Stimulated activated CD8-positive, alpha-beta memory T cell treated with anti-CD3 and anti-CD28 coated beads, Interleukin-12 subunit alpha, Interleukin-12 subunit beta, amount 100 ng/mL, for 24 hours (primary cell): ENCODE results near the gene CHST1.

Experiments used
- DNase-seq: peaks from one replicate; pipeline ENCODE4 v3.0.0-alpha.2; 2020; ENCODE audit errors: extremely low read depth

CHST1 gene

DNA sequence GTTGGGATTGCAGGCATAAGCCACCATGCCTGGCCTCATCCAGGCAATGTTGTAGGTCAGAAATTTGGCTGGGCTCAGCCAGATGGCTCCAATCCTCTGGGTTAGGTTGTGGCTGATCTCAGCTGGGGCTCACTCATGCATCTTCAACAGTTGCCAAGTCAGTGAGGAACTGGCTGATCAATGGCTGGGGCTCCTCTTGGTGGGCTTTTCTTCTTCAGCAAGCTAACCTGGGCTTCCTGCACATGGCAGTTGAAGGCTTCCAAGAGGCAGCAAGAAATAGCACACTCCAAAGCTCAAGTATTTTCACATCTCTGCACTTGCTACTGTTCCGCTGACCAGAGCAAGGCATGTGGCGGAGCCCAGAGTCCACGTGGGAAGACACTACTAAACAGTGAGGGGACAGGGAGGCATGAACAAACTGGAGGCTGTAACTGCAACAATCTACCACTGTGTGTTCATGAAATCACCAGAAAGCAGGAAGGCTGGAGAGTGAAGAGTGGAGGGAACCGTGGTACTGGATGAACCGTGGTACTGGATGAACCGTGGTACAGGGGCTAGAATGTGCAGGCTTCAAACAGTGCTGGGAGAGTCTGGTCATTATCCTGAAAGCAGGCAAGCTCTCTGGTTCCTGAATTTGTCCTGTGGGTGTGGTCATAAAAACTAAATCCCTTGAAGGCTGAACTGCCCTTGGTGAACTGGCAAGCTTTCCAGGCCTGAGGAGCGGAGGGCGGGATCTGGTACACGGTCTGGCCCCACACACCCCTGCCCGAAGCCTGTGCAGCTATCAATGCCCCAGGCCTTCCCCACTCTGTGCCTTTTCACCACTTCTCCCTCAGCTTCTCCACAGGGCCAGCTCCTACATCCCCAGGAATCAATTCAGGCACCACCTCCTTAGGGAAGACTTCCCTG, 20.2 kb downstream of the CHST1 start:
- DNase-seq, result no peak

- DNase-seq, result no peak
These were observed 21.7 kb downstream of the CHST1 start for GRCh38 chr11:45643598-45644260.

GRCh38 chr11:45641961-45642360, 23.5 kb downstream of the CHST1 start:
- no peak for DNase-seq

DNA sequence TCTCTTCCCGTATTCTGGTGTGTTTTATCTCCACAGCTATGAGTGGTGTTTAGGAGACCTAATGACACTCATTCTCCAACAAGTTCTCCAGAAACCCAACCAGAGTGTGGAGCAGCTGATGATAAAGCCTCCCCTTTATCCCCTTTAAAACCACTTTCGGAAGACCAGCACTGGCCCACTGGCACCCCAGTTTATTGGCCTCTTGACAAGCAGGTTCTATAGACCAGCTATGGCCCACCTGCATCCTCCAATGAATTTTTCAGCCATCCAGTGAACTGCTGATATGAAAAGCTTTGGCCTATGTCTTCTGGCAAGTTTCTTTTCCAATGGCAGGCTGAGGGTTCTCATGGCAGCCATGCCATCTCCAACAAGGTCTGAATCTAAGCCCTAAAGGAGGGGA, 27.4 kb downstream of the CHST1 start:
- DNase-seq, result no peak

DNA sequence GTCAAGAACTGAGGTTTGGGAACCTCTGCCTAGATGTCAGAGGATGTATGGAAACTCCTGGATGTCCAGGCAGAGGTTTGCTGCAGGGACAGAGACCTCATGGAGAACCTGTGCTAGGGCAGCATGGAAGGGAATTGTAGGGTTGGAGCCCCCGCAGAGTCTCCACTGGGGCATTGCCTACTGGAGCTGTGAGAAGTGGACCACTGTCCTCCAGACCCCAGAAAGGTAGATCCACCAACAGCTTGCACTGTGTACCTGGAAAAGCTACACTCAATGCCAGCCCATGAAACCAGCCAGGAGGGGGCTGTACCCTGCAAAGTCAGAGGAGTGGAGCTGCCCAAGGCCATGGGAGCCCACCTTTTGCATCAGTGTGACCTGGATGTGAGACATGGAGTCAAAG, 29.5 kb downstream of the CHST1 start:
- DNase-seq, result no peak

GRCh38 chr11:45625611-45626010, 39.8 kb downstream of the CHST1 start:
- DNase-seq, result no peak

DNA sequence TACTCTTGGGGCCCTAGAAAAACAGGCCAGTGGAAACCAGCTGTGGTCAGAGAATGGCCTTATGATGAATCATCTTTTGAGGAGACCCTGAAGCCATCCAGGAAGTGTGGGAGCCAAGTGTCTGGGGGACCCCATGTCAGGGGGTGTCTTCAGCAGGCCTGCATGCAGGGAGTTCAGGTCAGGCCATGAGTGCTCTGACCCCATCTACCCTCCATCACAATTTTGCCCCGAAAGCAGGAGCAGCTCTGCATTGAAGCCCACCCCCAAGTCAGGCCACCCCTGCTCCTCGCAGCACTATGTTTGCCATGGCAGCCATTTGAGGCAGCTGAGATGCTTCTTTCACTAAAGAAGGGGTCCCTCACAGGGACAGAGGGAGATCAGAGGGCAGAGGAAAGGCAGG, 41.3 kb downstream of the CHST1 start:
- DNase-seq, result no peak

DNA sequence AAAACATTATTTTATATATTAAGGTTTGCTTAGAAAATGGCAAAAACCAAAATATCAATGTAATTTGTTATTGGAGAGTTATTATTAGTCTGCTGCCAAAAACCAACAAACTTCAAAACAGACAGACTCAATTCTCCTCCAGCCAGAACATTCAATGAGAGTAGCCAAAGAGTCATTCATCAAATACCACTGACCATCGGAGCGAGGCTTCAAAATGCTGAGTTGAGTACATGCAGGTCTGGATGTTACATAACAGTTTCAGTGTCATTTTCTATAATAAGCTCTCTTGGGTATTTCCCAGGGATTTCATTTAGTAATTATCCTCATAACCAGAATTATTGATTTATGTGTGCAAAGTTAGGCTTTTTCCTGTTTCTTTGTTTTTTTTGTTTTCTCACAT, 42.6 kb downstream of the CHST1 start:
- no peak for DNase-seq

- DNase-seq, result no peak
These were observed 43.1 kb downstream of the CHST1 start for GRCh38 chr11:45622283-45622682.

DNA sequence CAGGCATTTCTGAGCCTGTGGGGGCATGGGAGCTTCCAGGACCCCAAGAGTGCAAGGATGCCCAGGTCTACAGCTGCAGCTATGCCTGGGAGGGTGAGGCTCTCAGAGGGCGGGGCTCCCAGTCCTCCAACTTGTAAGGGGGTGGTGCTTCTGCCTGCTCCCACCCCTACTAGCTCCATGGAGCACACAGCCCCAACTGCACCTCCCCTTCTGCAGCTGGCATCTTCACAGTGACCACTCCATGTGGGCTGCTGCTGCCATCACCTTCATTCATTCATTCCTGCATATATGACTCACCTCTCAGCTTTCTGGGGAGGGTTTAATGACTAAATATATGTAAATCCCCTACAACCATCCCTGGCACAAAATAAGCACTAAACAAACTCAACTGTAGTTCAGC, 43.8 kb downstream of the CHST1 start:
- no peak for DNase-seq

- DNase-seq, result no peak
These were observed 45.2 kb downstream of the CHST1 start for GRCh38 chr11:45620243-45620642.

DNA sequence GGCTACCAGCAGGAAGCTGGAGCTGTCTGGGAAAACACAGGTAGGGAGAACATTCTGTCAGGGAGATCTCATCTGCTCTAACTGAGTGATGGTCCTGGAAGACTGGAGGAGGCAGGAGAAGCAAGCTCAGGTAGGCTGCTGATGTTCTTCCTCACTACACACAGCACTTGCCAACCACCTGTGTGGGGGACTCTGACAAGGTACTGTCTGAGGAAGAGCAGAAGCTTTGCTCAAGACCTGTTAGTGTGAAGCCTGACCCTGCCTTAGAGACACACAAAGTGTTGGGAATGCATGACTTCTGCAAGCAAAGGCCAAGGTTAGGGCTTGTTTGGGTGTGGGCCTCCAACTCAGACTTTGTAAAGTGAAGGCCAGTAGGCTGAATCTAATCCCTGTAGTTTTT, 46.5 kb downstream of the CHST1 start:
- no peak for DNase-seq

- no peak for DNase-seq
These were observed 47.4 kb downstream of the CHST1 start for GRCh38 chr11:45617871-45618601.

DNA sequence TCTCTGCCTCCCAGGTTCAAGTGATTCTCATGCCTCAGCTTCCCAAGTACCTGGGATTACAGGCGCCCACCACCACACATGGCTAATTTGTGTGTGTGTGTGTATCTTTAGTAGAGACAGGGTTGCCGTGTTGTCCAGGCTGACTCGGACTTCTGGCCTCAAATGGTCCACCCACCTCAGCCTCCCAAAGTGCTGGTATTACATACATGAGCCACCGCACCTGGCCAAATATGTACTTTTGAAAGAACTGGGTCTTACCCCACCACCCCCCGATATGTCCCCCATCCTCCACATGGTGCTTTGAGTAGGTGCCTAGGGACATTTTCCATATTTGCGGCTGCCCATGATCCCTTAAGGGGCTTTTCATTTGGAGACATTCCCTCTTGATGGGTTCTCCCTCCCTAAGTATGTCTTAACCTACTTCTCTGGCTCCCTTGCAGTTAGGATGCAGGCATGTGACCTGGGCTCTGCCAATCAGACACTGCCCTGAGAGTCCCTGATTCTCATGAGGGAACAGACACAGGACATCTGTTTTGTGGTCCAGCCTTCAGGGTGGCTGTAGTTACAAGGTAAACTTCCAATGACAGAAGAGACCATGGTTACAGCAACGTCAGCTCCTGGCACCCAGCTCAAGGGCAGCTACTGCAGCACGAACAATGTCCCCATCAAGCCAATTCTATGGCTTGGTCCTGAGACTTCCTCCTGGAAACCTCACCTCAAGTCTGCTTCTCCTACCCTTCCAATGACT, 48.4 kb downstream of the CHST1 start:
- no peak for DNase-seq

DNA sequence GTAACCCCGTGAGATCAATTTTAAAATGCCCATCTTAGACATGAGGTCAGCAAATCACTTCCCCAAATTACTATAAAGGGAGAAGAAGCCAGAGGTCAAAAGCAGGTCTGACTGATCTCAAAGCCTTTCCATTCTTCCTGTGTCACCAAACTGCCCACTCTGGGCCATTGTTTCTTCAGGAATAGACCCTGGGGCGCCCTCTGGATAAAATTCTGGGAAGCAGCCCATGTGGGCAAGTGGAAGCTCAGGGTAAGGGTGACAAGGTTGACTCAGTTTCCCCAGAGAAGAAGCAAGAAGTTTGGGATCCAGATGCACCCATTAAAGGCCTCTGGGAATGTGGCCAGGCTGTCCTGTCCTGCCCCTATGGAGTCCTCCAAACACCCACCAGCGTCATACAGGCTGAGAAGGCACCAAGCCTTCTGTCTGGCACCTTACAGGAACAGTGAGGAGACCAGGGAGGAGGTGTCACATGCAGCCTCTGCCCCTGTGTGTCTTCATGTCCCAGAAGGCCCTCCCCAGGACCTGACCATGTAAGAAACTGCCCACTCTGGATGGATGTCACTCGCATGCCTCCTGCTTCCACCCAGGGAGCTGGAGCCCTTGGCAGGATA, 50.1 kb downstream of the CHST1 start:
- DNase-seq, result no peak

DNA sequence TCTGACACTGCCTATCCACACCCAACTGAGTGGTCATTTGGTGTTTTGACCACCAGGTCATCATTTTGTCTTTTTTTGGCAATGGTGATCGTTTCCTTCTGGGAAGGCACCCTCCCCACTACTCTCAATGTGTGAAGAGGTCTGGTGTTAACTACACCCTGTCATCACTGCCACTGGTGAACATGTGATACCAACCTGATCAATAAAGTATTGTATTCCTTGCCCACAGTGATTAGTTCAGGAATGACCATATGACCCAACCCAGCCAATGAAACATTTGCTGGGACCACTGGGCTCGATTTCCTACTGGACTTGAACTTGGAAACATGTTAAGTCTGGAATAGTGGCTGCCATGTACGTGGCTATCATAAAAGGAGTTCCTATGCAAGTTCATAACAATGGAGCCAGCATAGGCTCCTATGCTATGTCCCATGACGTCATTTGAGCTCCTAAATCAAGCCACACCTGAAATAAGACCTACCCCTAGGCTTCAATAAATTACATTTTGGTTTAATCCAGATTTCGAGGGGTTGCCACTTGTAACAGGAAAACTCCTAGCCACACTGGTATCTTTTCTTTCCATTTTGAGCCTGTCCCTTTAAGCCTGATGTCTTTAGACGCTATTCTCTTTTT, 51.1 kb downstream of the CHST1 start:
- DNase-seq, result no peak

DNA sequence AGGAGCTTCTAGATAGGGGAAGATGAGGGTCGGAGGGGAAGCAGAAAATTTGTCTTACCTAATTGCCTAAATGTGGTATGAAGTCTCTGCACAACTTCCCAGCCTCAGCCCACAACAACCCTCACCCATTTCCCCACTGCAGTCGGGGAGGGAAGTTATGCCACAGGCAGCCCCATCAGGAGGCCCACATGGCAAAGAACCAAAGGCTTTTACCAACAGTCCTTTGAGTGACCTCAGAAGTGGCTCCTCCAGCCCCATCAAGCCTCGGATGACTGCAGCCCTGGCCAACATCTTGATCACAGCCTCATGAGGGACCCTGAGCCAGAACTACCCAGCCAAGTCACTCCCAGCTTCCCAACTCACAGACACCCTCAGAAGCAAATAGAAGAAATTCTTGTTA, 54.8 kb downstream of the CHST1 start:
- DNase-seq, result no peak

GRCh38 chr11:45609902-45610301, 55.5 kb downstream of the CHST1 start:
- no peak for DNase-seq

DNA sequence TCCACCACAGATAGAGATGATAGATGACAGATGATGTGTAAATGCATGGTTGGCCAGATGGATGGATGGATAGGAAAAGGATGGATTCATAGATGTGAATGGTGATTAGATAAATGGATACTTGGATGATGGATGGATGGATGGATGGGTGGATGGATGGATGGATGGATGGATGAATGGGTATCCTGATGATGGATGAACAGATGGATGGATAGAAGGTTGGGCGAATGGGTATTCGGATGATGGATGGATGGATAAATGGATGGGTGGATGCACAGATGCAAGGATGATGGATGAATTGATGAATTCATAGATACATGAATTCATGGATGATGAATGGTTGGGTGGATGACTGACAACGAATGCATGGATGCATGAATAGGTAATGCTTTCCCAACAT, 56.1 kb downstream of the CHST1 start:
- DNase-seq, result no peak

GRCh38 chr11:45607995-45608394, 57.4 kb downstream of the CHST1 start:
- DNase-seq, result no peak
